ENCODE data around the gene ALDH5A1. TPM values are rescaled to one million over a fixed set of nuclear protein-coding genes. Genes with fewer than 3 reads are reported as not detected.

The ALDH5A1 gene
- total RNA-seq, 2 donors from 2014 or later, result 4.6 to 6.2 TPM

DNA sequence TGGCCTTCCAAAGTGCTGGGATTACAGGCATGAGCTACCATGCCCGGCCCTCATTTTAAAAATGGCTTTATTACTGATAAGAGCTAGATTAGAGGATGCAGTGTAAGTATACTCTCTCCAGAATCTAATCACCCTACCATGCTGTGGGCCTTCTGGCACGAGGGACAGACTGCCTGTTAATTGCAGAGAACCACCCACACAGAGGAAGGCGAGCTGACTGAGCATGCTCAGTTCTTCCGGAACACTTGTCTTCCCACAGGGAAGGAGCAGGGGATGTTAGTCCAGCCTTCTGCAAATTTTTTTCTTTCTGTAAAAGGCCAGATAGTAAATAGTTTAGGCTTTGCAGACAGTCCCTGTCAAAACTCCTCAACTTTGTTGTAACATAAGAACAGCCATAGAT, 48.9 kb downstream of the ALDH5A1 start:
- TF ChIP-seq CTCF (IDR thresholded peaks at IDR 0.05), result no peak
- ATAC-seq (ENCODE audit: insufficient number of reproducible peaks, low FRiP score, low read depth) (no peak), DNase-seq (ENCODE audit: low spot score) (no peak)
- no peaks in the 10 kb centered on the region for H3K27me3 ChIP-seq (replicated peaks; ENCODE audit: insufficient read depth)
- no peak overlapping the region for H3K4me3 ChIP-seq
- no peak overlapping the region for H3K27ac ChIP-seq
- H3K4me1 ChIP-seq (ENCODE audit: control insufficient read depth in 1 of 2, low read depth in 2 of 2), result no peaks in the 10 kb centered on the region
- H3K9me3 ChIP-seq, result no peaks in the 10 kb centered on the region
- H3K36me3 ChIP-seq, result no peaks in the 10 kb centered on the region

DNA sequence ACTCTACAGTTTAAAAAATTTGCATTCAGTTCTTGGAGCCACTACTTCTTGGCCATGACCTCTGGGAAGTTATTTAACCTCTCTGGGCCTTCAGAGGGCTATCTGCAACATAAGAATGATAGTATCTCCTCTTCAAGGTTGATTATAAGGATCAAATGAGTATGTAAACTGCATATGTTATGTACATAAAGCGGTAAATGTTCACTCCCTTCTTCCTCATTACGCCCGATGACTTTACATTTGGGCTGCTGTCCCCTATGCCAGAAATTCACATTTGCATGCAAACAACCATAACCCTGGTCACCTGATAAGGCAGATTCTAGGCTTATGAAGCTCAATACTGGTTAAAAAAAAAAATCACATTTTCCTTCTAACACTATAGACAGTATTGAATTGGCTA, 50.4 kb downstream of the ALDH5A1 start:
- no peaks in the 10 kb centered on the region for H3K9me3 ChIP-seq
- H3K4me1 ChIP-seq (ENCODE audit: control insufficient read depth in 1 of 2, low read depth in 2 of 2), result no peaks in the 10 kb centered on the region
- DNase-seq (ENCODE audit: low spot score) (no peak), ATAC-seq (ENCODE audit: insufficient number of reproducible peaks, low FRiP score, low read depth) (no peak)
- H3K4me3 ChIP-seq, result no peak overlapping the region
- no peaks in the 10 kb centered on the region for H3K36me3 ChIP-seq
- no peak overlapping the region for H3K27ac ChIP-seq
- H3K27me3 ChIP-seq (replicated peaks; ENCODE audit: insufficient read depth), result no peaks in the 10 kb centered on the region
- no peak for TF ChIP-seq CTCF (IDR thresholded peaks at IDR 0.05)

DNA sequence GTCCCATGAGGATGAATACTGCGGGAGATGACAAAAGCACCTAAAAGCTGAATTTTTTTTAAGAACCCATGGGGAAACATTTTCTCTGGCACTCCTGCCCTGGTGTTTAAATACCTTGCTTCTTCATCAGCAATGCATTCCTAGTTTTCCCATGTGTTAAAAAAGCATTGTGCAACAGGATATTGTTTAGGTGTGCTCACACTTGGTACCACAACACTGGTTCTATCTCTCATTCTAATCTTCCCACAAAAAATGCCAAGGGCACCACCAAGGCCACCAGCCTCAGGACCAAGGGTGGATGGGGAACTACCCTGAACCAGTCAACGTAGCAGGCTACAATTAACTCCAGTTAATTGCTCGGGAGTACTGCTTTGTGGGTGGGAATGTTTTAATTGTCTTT, 50.9 kb downstream of the ALDH5A1 start:
- no peak for TF ChIP-seq CTCF (IDR thresholded peaks at IDR 0.05)
- H3K36me3 ChIP-seq, result no peaks in the 10 kb centered on the region
- H3K4me3 ChIP-seq, result no peak overlapping the region
- ATAC-seq (ENCODE audit: insufficient number of reproducible peaks, low FRiP score, low read depth) (no peak), DNase-seq (ENCODE audit: low spot score) (no peak)
- H3K27me3 ChIP-seq (replicated peaks; ENCODE audit: insufficient read depth), result no peaks in the 10 kb centered on the region
- H3K4me1 ChIP-seq (ENCODE audit: control insufficient read depth in 1 of 2, low read depth in 2 of 2), result no peaks in the 10 kb centered on the region
- H3K9me3 ChIP-seq, result no peaks in the 10 kb centered on the region
- no peak overlapping the region for H3K27ac ChIP-seq

DNA sequence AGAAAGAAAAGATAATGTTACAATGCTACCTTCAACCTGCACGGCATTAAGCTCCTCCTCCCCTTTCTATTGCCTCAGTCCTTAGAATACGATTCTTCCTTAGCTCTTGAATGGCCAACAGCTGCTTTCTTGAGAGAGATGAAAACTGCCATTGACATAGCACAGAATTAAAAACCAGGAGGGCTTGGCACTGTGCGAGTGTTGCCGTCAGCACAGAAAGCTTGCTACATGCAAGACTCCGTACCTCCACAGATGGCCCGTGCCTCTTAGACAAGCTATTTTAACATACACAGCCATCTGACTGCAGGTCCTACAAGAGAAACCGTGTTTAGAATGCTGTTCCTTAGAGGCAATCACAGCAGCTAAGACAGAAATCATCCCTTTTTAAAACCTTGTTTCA, 51.7 kb downstream of the ALDH5A1 start:
- no peaks in the 10 kb centered on the region for H3K36me3 ChIP-seq
- H3K9me3 ChIP-seq, result no peaks in the 10 kb centered on the region
- DNase-seq (ENCODE audit: low spot score) (no peak), ATAC-seq (ENCODE audit: insufficient number of reproducible peaks, low FRiP score, low read depth) (no peak)
- no peak overlapping the region for H3K4me3 ChIP-seq
- H3K4me1 ChIP-seq (ENCODE audit: control insufficient read depth in 1 of 2, low read depth in 2 of 2), result no peaks in the 10 kb centered on the region
- no peaks in the 10 kb centered on the region for H3K27me3 ChIP-seq (replicated peaks; ENCODE audit: insufficient read depth)
- no peak for TF ChIP-seq CTCF (IDR thresholded peaks at IDR 0.05)
- no peak overlapping the region for H3K27ac ChIP-seq

DNA sequence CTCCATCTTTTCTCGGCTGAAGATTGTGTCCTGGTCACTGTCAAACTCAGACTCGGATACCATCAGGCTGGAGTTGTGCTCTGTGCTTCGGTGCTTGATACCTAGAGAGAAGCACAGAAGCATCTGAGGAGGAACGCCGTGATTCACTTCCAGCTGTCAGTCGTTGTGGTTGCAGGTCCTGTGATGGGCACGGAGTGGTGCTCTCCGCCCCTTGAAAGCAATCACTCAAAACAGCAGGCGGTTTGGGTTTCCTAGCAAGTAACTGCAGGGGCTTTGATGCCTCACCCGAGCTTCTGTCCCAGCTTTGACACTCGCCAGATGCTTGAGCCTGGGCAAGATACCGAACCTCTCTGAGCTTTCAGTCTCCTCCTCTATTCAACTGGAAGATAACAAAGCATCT, 52.5 kb downstream of the ALDH5A1 start:
- no peak overlapping the region for H3K4me3 ChIP-seq
- H3K36me3 ChIP-seq, result no peaks in the 10 kb centered on the region
- ATAC-seq (ENCODE audit: insufficient number of reproducible peaks, low FRiP score, low read depth), result no peak
- H3K4me1 ChIP-seq (ENCODE audit: control insufficient read depth in 1 of 2, low read depth in 2 of 2), result no peaks in the 10 kb centered on the region
- no peak for TF ChIP-seq CTCF (IDR thresholded peaks at IDR 0.05)
- H3K9me3 ChIP-seq, result no peaks in the 10 kb centered on the region
- DNase-seq (ENCODE audit: low spot score), result no peak
- no peaks in the 10 kb centered on the region for H3K27me3 ChIP-seq (replicated peaks; ENCODE audit: insufficient read depth)
- H3K27ac ChIP-seq, result no peak overlapping the region

All from thoracic aorta (tissue), 2 donors.